ENCODE measurements around the gene MYLIP.

- TF ChIP-seq EZH2 (IDR thresholded peaks at IDR 0.05; ENCODE audit: borderline replicate concordance, low read length) = no peak
- no peak for TF ChIP-seq CTCF (conservative IDR thresholded peaks at IDR 0.05 in 1 of 2, IDR thresholded peaks at IDR 0.05 in 1 of 2; ENCODE audit: extremely low read depth in 1 of 2, insufficient read depth in 1 of 2, low read depth in 1 of 2, low read length in 2 of 2)
Measured at GRCh38 chr6:16136091-16136490, 7.2 kb downstream of the MYLIP start.
